Activated naive CD4-positive, alpha-beta T cell treated with anti-CD3 and anti-CD28 coated beads for 36 hours (primary cell): ENCODE data around the gene ASAP3. TPM values are rescaled to one million over a fixed set of nuclear protein-coding genes. Genes with fewer than 3 reads are reported as not detected.

Source experiments
- CTCF ChIA-PET: fragments of 350-600 bp; sonication (Branson Sonifier 250); formaldehyde crosslinking; loops from one replicate; lab custom pipeline; 2021; ENCODE audit warnings: antibody characterized with exemption; lab: Charles Lee
- DNase-seq: peaks from one replicate; pipeline ENCODE4 v3.0.0-alpha.2; 2020
- H3K27ac Mint-ChIP-seq: one replicate; pipeline ENCODE4 v1.8.0; 2021; ENCODE audit warnings: mild to moderate bottlenecking, mixed read lengths
- H3K27me3 Mint-ChIP-seq: one replicate; pipeline ENCODE4 v1.8.0; 2021; ENCODE audit warnings: low read depth, mixed read lengths
- H3K36me3 Mint-ChIP-seq: one replicate; pipeline ENCODE4 v1.8.0; 2021; ENCODE audit warnings: low read depth, mixed read lengths
- H3K4me1 Mint-ChIP-seq: one replicate; pipeline ENCODE4 v1.8.0; 2021; ENCODE audit warnings: low read depth, mixed read lengths
- H3K4me3 Mint-ChIP-seq: one replicate; pipeline ENCODE4 v1.8.0; 2021; ENCODE audit warnings: mild to moderate bottlenecking, moderate library complexity, mixed read lengths
- H3K9me3 Mint-ChIP-seq: one replicate; pipeline ENCODE4 v1.8.0; 2021; ENCODE audit warnings: mixed read lengths
- intact Hi-C: fragments of 100-400 bp; cut with micrococcal nuclease; formaldehyde crosslinking; loops from one replicate; pipeline ENCODE4 v1.15.1; 2023
- total RNA-seq, 2 experiments: library from RNA; stranded (reverse); gene quantifications; one replicate each; pipeline ENCODE4 v1.2.3, GENCODE V29; 2021

Gene ASAP3
- total RNA-seq: 1 to 10 TPM in 1 of 2 experiments, under 1 TPM in 1; 0.76 to 1.3 TPM

GRCh38 chr1:23483321-23484252 is at the start of gene ASAP3:
TSS of gene ASAP3 (minus strand) at chr1:23484179. CDS start at chr1:23484133, 46 bp downstream.
- peak; percentile 30 for DNase-seq
- Mint-ChIP-seq H3K4me1 (peaks cover 12% of the 10 kb centered on the region), H3K9me3 (no peaks in the 10 kb centered on the region), H3K27ac (peak within 1 kb of the TSS; percentile 30), H3K36me3 (no peaks in the 10 kb centered on the region), H3K4me3 (peak within 1 kb of the TSS; percentile 83), H3K27me3 (peaks cover 15% of the 10 kb centered on the region)
- CTCF ChIA-PET: interaction anchor here (1.5 to 2.2 kb wide), 2 partner anchors 12 to 80 kb away, joined by 3 to 9 read pairs; no protein-coding TSS in a partner anchor
- intact Hi-C loops: loop anchor here (1.0 to 5.0 kb wide), 3 partner anchors 56 to 115 kb away; partner anchors contain the start of gene TCEA3

- H3K4me1 Mint-ChIP-seq: peaks cover 37% of the 10 kb centered on the region
- no peak overlapping the region for H3K4me3 Mint-ChIP-seq
- CTCF ChIA-PET: interaction anchor here (0.6 to 11.9 kb wide), 5 partner anchors 8 to 105 kb away, joined by 3 to 143 read pairs (median 5); no protein-coding TSS in a partner anchor
Measured at GRCh38 chr1:23533246-23534023, 49.5 kb upstream of the ASAP3 start.

GRCh38 chr1:23531562-23532094 is 47.6 kb upstream of the ASAP3 start:
- Mint-ChIP-seq H3K36me3 (peaks cover 21% of the 10 kb centered on the region), H3K9me3 (no peaks in the 10 kb centered on the region), H3K4me3 (peak overlapping the region; percentile 91), H3K27me3 (peaks cover 2% of the 10 kb centered on the region), H3K4me1 (peaks cover 50% of the 10 kb centered on the region), H3K27ac (peak overlapping the region; percentile 95)
- intact Hi-C loops: loop anchor here (1.0 to 10.0 kb wide), 6 partner anchors 8 to 507 kb away; partner anchors contain the start of genes ELOA, HNRNPR and TCEA3
- DNase-seq: no peak
- CTCF ChIA-PET: interaction anchor here (0.9 to 11.9 kb wide), 7 partner anchors 8 to 106 kb away, joined by 4 to 143 read pairs (median 7); no protein-coding TSS in a partner anchor

More at GRCh38 chr1:23533246-23534023, 49.5 kb upstream of the ASAP3 start:
- intact Hi-C loops: loop anchor here (5.0 to 10.0 kb wide), 3 partner anchors 111 to 509 kb away; partner anchors contain the start of gene TCEA3
- peaks cover 16% of the 10 kb centered on the region for H3K36me3 Mint-ChIP-seq
- H3K27me3 Mint-ChIP-seq: peaks cover 2% of the 10 kb centered on the region
- no peaks in the 10 kb centered on the region for H3K9me3 Mint-ChIP-seq
- H3K27ac Mint-ChIP-seq: no peak overlapping the region
- no peak for DNase-seq

- Mint-ChIP-seq H3K4me3 (peak within 1 kb of the TSS; percentile 91), H3K36me3 (peaks cover 22% of the 10 kb centered on the region), H3K9me3 (no peaks in the 10 kb centered on the region), H3K27ac (peak within 1 kb of the TSS; percentile 95), H3K27me3 (peaks cover 2% of the 10 kb centered on the region), H3K4me1 (peaks cover 56% of the 10 kb centered on the region)
- CTCF ChIA-PET: interaction anchor here (0.9 to 11.9 kb wide), 6 partner anchors 9 to 107 kb away, joined by 3 to 143 read pairs (median 20); no protein-coding TSS in a partner anchor
- intact Hi-C loops: loop anchor here (1.0 to 10.0 kb wide), 6 partner anchors 8 to 506 kb away; partner anchors contain the start of genes ELOA, HNRNPR and TCEA3
- peak; percentile 87 for DNase-seq
Measured at GRCh38 chr1:23530747-23531561, 47.0 kb upstream of the ASAP3 start, which contains the start of gene E2F2. TSS of gene E2F2 (minus strand) at chr1:23531233. CDS start at chr1:23530793, 440 bp downstream.

GRCh38 chr1:23530087-23530746 is 46.2 kb upstream of the ASAP3 start:
- DNase-seq: peak; percentile 54
- CTCF ChIA-PET: interaction anchor here (0.9 to 11.9 kb wide), 6 partner anchors 10 to 108 kb away, joined by 3 to 143 read pairs (median 19); no protein-coding TSS in a partner anchor
- Mint-ChIP-seq H3K4me1 (peaks cover 64% of the 10 kb centered on the region), H3K9me3 (no peaks in the 10 kb centered on the region), H3K36me3 (peaks cover 28% of the 10 kb centered on the region), H3K4me3 (peak overlapping the region; percentile 91), H3K27ac (peak overlapping the region; percentile 44), H3K27me3 (peaks cover 2% of the 10 kb centered on the region)
- intact Hi-C loops: loop anchor here (2.0 to 10.0 kb wide), 4 partner anchors 108 to 505 kb away; partner anchors contain the start of genes HNRNPR and TCEA3

- peak overlapping the region; percentile 91 for H3K4me3 Mint-ChIP-seq
- peaks cover 2% of the 10 kb centered on the region for H3K27me3 Mint-ChIP-seq
- peaks cover 29% of the 10 kb centered on the region for H3K36me3 Mint-ChIP-seq
- no peak overlapping the region for H3K27ac Mint-ChIP-seq
- DNase-seq: peak; percentile 44
- CTCF ChIA-PET: interaction anchor here (0.8 to 11.9 kb wide), 8 partner anchors 9 to 163 kb away, joined by 3 to 143 read pairs (median 4); partner anchors contain the start of gene RPL11
- intact Hi-C loops: loop anchor here (2.0 to 10.0 kb wide), 4 partner anchors 107 to 505 kb away; partner anchors contain the start of genes HNRNPR and TCEA3
- peaks cover 67% of the 10 kb centered on the region for H3K4me1 Mint-ChIP-seq
- no peaks in the 10 kb centered on the region for H3K9me3 Mint-ChIP-seq
Measured at GRCh38 chr1:23529146-23530086, 45.4 kb upstream of the ASAP3 start.

- Mint-ChIP-seq H3K27ac (no peak overlapping the region), H3K36me3 (peaks cover 35% of the 10 kb centered on the region), H3K27me3 (peaks cover 2% of the 10 kb centered on the region), H3K4me1 (peaks cover 65% of the 10 kb centered on the region), H3K4me3 (peak overlapping the region; percentile 91), H3K9me3 (no peaks in the 10 kb centered on the region)
- peak; percentile 84 for DNase-seq
- intact Hi-C loops: no loop called here
- CTCF ChIA-PET: interaction anchor here (0.8 to 11.9 kb wide), 9 partner anchors 8 to 164 kb away, joined by 3 to 143 read pairs (median 4); partner anchors contain the start of gene RPL11
Measured at GRCh38 chr1:23528250-23528978, 44.4 kb upstream of the ASAP3 start.

GRCh38 chr1:23527900-23528249 is 43.9 kb upstream of the ASAP3 start:
- CTCF ChIA-PET: interaction anchor here (0.9 to 11.9 kb wide), 6 partner anchors 10 to 110 kb away, joined by 3 to 143 read pairs (median 18); no protein-coding TSS in a partner anchor
- H3K27ac Mint-ChIP-seq: no peak overlapping the region
- no peaks in the 10 kb centered on the region for H3K9me3 Mint-ChIP-seq
- H3K4me3 Mint-ChIP-seq: peak overlapping the region; percentile 91
- peaks cover 39% of the 10 kb centered on the region for H3K36me3 Mint-ChIP-seq
- H3K27me3 Mint-ChIP-seq: peaks cover under 1% of the 10 kb centered on the region
- intact Hi-C loops: no loop called here
- H3K4me1 Mint-ChIP-seq: peaks cover 60% of the 10 kb centered on the region
- peak; percentile 42 for DNase-seq

- Mint-ChIP-seq H3K27ac (no peak overlapping the region), H3K4me1 (peaks cover 60% of the 10 kb centered on the region), H3K36me3 (peaks cover 43% of the 10 kb centered on the region), H3K9me3 (no peaks in the 10 kb centered on the region), H3K27me3 (no peaks in the 10 kb centered on the region), H3K4me3 (no peak overlapping the region)
- CTCF ChIA-PET: interaction anchor here (0.9 to 11.9 kb wide), 5 partner anchors 9 to 111 kb away, joined by 3 to 143 read pairs (median 32); no protein-coding TSS in a partner anchor
- DNase-seq: no peak
- intact Hi-C loops: no loop called here
Measured at GRCh38 chr1:23527366-23527765, 43.4 kb upstream of the ASAP3 start.
